Caki2 (cell line): Measurements from ENCODE around the gene ZNF516. TPM values are rescaled to one million over a fixed set of nuclear protein-coding genes. Genes with fewer than 3 reads are reported as not detected.

Experiments used
- DNase-seq: peaks from one replicate; pipeline ENCODE4 v3.0.0-alpha.2; 2015; ENCODE audit warnings: low read depth
- in situ Hi-C: cut with HindIII; loops from 2 replicates; pipeline ENCODE4 v1.10.0; 2016; ENCODE audit warnings: low sequenced_read_pairs, low pct_unique_long_range_greater_than_20kb, mixed read lengths
- total RNA-seq: library from RNA; depleted of rRNA; stranded (reverse); fragments of >200 nt; shearing (Covaris generic); gene quantifications from 2 replicates; pipeline ENCODE4 v1.2.3, GENCODE V29; 2014; ENCODE audit warnings: low replicate concordance

Gene ZNF516
- total RNA-seq, 1 experiment from 2014 or later = 6.1 TPM

DNA sequence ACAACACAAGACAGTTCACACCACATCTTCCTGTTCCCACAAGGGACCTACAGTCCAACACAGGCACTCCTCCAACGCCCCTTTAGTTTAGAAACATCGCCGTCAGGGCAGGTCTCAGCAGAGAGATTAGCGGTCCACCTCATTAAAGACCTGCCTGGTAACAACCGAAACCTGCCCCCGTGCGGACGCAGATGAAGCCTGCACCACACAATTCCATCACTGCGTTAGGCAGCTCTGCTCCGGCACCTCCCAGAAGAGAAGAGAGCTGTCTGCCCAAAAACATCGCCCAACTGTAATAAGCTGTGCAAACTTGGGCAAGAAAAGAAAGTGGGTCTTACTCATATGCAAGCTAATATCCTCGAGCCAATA, 32.7 kb downstream of the ZNF516 start:
- no peak for DNase-seq
- in situ Hi-C loops = no loop called here

DNA sequence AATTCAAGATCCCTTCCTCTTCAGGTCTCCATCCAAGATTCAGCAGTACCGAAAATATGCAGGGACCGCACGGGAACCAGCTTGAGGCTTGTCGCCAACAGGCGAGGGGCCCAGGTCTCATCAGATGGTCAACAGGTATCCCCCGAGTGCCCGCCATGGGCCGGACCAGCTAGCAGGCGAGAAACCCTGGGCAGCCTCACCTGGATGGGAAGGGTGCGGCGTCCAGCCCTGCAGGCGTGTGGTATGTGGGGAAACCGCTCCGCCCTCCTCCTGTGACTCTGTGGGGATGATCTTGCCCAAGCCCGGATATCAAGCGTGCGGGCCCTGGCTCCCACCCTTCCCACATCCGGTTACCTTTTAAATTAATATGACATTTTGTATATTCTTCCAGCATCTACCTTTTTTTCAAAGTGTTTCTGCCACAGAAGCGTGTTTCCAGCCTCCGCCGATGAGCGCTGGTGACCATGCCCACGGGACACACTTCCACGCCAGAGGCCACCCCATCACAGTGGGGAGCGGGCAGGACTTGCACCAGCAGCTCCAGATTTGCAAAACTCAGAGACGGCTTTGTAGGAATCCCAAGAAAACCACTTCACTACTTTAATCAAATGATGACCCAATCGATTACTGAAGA, 33.2 kb downstream of the ZNF516 start:
- in situ Hi-C loops = no loop called here
- DNase-seq = no peak

DNA sequence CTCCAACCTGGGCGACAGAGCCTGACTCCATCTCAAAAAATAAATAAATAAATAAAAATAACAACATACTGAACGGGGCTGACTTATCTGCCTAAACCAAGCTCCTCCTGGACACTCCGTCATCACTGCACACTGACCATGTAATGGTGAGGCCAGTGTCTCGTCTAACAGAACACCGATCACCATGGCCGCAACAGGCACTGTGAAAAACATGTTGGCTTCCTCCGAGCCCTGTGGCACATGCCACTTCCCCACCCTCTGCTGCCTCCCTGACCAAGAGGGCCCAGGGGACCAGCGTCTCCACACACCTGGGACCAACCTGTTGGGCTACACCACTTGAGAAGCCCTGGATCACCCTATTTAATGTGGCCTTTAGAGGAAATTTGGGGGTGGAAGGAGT, 33.9 kb downstream of the ZNF516 start:
- DNase-seq = no peak
- in situ Hi-C loops = no loop called here

DNA sequence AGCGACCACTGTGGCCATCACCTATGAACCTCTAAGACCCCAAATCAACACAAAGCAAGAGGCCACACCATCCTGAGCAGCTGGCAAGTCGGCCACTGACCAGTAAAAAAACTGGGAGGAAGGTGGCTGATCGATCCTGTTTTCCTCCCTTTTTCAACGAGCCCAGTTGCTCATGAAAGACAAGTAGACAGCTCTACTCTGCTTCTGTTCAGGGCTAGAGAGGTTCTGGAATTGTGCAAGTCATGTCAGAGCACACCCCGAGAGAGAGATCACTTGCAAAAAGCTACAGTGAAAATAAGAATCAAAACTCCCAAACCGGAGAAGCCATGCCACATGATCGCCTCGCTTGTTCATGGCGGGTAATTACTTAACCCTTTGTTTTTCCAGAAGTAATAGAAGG, 34.6 kb downstream of the ZNF516 start:
- DNase-seq = no peak
- in situ Hi-C loops = no loop called here

DNA sequence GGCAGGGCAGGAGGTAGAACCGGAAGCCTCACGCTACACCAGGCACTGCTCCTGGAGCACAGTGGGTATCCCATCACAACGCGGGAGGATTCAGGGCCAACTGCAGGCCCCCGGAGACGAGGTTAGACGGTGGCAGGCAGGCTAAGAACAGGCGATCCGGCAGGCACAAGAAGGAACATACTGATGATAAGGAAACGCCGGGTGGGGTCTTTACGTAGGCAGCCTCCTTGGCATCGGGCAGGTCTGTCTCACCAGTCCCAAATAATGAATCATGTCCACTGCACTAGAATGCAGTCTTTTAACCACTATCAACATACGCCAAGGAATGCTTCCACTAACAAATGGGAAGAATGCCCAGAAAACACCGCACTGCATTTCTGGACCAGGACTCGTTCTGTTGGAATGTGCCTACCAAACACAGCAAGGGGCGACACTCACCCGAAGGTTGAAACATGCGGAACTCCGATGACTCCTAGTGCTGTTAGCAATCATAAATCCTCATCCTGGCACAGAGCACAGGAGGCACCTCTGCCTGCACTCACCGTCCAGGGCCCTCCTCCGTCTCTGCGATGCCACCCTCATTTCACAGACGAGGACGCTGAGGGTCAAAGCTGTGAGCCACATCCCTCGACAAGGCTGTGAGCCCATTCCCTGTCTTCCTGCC, 35.2 kb downstream of the ZNF516 start:
- in situ Hi-C loops = no loop called here
- peak; percentile 77 for DNase-seq

DNA sequence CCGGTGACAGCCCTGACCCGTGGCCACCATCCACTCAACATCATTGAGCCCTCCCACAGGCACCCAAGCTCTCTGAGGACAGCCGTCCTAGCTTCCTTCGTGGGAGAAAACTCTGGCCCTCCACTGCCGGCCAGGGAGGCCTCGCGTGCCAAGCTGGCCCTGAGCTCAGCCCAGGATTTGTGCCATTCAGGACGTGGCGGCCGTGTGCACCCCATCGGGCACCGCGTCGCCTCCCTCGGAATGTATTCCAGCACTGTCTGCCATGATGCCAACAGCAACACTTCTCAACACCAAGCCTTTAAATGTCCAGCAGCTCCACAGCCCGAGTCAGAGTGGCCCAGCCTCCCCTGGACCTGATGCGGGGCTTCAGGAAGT, 35.7 kb downstream of the ZNF516 start:
- DNase-seq = no peak
- in situ Hi-C loops = no loop called here

DNA sequence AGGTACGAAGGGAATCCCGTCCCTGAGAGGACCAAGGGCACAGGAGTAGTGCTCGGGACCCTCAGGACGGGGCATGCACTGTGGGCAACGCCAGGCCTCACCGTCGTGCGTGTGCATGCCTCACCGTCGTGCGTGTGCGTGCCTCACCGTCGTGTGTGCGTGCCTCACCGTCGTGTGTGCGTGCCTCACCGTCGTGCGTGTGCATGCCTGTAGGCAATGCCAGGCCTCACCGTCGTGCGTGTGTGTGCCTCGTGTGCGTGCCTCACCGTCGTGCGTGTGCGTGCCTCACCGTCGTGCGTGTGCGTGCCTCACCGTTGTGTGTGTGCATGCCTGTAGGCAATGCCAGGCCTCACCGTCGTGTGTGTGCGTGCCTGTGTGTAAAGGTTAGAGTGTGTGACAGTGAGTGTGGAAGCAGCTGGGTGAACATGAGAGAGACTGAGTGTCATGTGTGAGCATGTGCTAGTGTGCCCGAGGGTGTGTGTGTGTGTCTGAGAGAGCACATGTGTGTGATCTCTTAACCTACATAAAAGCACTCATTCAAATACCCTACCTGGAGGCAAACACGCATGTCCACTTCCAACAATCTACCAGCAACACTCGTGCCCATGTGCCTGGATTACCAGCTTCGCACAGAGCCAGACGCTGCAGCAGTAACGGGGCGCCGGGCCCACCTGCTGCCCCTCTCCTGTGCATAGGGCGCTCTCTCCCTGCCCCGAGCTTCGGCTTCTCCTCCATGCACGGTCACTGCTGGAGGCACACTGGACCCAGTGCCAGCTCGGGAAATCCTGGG, 36.3 kb downstream of the ZNF516 start:
- no peak for DNase-seq

DNA sequence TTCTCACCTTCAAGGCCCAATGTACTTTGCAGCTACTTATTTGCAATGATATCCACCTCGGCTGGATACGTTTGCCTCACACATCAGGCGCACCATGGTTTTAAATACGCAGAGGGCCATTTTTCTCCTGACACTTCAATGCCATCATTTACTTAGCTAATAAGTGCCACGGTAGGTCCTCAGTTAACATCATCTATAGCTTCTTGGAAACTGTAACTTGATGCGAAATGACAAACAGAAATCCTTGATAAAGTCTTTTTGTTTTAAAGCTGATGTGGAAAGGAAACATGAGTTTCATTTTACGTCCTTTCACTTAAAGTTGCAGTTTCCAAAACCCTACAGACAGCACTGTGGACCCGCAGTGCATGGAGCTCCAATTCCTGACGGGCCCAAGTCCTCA, 37.1 kb downstream of the ZNF516 start:
- in situ Hi-C loops = no loop called here
- no peak for DNase-seq

More for the DNA sequence above, 36.3 kb downstream of the ZNF516 start:
- in situ Hi-C loops = no loop called here

DNA sequence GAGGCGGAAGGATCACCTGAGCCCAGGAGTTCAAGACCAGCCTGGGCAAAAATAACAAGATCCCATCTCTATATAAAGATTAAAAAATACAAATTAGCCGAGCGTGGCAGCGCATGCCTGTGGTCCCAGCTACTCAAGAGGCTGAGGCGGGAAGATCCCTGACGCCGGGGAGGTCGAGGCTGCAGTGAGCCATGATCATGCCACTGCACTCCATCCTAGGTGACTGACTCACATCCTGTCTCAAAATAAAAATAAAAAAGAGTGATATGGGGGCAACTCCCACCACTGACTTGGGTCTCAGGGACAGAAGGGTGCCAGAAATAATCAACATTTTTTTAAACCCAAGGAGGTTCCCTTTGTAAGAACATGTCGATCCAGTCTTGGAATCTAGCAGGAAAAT, 37.6 kb downstream of the ZNF516 start:
- DNase-seq = peak; percentile 30

DNA sequence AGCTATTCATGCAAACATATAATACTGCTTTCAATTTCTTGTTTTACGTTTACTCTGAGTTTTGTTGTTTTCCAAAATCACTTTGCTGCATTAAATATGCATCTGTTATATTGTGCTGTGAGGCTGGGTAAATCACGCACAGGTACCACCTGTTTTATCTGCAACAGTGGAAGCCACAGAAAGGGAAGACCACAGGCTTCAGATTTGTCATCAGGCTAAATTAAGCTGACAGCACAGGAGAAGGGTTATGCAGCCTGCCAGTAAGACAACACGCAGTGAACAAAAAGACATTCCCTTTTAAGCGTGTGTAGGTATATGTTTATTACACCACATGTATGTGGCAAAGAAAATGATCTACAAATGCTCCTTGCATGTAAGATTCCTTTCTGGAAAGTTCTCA, 38.2 kb downstream of the ZNF516 start:
- DNase-seq = no peak
- in situ Hi-C loops = no loop called here

More for the DNA sequence above, 37.6 kb downstream of the ZNF516 start:
- in situ Hi-C loops = no loop called here

DNA sequence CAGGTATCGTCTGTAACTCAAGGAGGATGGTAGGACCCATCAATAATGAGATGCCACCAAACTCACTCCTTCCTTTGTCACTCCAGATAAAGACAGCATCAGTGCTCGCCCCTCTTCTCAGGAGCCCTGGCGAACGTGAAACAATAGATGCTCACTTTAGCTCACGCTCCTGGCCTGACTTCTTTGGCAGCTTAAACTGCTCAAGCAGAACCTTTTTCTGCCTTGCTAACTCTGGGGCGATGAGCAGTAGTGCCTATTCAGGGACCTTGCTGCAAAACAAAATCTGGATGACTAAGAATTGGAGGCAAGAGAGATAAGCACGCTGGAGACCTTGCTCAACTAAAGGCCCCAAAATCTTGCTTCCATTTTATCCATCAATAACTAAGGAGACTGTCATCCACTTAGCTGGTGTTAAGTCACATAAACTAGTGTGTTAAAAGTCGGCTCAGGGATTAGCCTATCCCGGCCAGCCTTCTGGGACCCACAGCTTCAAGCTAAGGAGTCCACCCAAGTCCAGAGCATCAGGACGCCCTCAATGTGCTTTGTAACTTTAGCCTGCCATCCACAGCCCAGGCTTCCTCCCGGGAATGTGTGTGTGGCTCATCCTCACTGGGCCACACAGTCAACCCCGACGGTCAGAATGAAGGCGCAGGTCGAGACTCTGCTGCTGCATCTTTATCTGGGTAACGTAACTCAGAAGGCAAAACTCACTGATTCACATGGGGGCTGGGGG, 38.9 kb downstream of the ZNF516 start:
- DNase-seq = no peak
- in situ Hi-C loops = no loop called here

DNA sequence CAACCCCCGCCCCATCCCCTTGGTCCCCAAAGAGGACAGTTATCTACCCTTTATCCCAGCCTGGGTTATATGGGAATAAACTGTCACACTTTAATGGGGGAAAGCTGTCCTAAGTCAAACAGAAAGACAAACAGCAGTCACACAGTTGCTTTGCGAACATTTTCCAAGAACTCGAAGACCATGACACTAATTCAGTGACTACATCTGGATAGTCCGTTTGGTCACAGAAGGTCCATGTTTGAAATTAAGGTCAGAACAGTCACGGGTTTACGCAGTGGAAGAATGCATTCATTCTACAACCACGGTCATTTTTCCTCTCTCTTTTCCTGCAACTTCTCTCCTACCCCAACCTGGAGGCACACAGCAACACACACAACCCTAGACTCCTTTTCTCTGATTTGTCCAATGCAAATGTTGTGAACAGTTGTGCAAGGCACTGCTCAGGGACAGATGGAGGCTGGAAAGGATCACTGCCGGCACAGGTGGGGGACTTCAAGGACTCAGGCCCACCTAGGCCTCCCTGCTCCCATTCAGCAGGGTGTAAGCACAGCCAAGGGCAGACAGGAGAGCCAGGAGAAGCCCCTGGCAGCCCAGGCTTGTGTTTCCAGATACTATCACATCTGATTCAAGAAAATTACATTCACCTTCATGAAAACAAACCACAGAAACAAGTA, 39.9 kb downstream of the ZNF516 start:
- in situ Hi-C loops = no loop called here
- no peak for DNase-seq

DNA sequence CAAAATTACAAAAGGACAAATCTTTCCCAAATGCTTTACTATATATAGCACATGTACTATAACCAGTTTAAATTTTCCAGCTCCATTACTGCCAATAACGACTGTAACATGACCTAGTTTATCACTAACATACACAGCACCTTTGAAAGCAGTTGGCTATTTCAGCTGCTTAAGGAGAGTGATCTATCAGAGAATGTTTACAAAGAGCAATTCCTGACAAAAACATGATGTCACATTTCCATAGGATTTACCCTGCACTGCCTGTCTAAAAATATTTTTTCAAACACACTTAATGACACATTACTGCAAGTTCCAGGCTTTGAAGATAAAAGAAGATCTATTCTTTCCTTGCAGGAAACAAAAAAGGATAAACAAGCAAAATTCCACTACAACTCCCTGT, 40.6 kb downstream of the ZNF516 start:
- in situ Hi-C loops = no loop called here
- DNase-seq = no peak

DNA sequence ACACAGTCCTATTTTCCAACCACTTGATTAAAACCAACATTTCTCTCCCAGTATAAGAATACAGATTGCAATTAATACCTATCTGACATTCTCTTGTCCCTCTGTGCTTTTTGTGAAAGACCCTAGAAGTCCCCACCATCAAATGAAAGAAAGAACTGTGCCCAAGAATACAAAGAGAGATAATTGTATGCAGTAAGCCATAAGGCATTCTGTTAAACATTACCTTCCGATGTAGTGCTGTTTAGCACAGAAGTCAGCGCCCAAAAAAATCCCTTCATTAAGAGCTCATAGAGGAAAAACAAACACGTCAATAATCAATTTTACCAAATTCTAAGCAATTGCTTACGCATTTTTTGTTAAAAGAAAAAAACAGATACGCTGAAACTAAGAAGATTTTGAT, 41.1 kb downstream of the ZNF516 start:
- DNase-seq = no peak
- in situ Hi-C loops = no loop called here

DNA sequence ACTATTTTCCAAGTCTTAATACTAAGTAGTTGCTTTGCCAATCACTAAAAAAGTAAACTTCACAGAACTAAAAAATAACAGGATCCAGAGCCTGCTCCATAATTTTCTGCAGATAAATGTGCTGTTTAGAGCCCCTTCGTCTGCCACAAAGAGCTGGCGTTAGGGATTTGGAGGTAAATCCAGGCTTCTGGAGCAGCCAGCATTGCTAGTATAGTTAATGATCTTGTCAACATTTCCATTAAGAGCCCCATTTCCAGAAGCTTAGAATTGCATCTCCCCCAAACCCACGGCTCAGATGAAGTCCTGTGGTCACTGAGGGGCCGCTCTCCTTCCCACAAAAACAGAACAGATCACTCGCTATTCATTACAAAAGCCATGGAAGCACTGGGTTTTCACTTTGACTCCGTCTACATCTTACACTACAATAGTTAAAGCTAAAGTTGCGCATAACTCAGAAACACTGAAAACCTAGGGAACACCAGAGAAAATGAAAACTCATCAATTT, 41.9 kb downstream of the ZNF516 start:
- DNase-seq = no peak
- in situ Hi-C loops = no loop called here

DNA sequence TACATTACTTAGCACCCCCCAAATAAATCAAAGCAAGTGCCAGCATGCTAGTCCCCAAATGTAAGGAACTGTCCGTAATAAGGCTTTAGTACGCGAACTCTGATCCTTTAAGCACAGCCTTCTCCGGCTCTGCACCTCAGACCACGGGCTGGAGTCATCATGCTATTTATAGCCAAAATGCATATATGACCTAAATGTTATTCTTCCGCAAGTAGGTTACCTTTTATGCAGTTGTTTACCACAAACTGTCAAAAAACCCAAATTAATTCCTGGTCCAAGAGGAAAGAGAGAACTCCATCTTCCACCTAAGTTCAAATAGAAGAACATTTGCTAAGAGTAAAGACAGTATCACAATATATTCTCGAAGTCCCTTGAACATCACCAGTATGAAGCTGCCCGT, 42.7 kb downstream of the ZNF516 start:
- in situ Hi-C loops = no loop called here
- DNase-seq = no peak

DNA sequence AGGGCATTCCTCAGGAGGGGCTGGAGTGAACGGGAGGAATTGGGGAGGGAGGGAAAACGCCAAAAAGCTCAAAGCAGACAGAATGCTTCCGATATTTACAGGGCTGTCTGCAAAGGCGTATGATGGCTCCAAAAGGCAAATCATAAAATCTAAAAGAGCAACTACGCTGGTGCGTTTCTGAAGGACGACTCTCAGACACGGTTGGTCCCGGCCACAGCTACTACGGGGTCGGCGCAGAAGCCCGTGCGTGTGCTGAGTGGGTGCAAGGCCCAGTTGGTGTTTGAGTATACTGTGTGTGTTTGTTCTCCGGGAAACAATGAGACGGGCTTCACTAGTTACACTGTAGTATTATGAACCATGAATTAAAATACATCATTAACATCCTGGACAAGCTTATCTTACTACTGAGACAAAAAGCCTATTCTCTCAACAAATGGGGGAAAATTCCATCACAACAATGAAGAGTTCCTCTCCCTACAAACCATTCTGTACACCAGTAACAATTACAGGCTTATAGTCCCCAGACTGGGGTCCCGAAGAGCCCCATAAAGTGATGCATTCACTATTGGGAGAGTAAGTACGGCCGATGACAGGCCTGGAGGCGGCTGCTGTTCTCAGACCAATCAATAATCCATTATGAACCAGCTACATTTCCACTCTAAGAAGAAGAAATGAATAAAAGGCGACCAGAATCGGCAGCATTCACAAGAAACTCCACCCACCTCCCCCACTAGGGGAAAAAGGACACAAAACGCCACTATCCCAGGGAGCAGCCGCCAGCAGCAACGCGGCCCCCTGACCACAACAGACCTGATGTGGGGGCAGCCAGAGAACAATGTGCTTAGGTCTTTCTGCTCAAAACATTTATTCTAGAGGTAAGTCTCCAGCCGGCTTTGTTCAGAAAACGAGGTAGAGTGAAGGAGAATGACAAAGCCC, 43.4 kb downstream of the ZNF516 start:
- in situ Hi-C loops = no loop called here
- DNase-seq = no peak
